PC-9 (cell line): Measurements from ENCODE around the gene PVALB.

ENCODE experiments used
- EZH2 ChIP-seq: fragments of 200-600 bp; sonication (generic); IDR thresholded peaks from 2 replicates; pipeline ENCODE4 v1.8.0; 2017; ENCODE audit warnings: antibody characterized with exemption, low read depth
- TF ChIP-seq, protein P1 (sequence below): fragments of 200-600 bp; sonication (generic); conservative IDR thresholded peaks from 2 replicates; pipeline ENCODE4 v1.6.1; 2017; ENCODE audit warnings: mixed run types, antibody characterized with exemption, mild to moderate bottlenecking, moderate library complexity

DNA sequence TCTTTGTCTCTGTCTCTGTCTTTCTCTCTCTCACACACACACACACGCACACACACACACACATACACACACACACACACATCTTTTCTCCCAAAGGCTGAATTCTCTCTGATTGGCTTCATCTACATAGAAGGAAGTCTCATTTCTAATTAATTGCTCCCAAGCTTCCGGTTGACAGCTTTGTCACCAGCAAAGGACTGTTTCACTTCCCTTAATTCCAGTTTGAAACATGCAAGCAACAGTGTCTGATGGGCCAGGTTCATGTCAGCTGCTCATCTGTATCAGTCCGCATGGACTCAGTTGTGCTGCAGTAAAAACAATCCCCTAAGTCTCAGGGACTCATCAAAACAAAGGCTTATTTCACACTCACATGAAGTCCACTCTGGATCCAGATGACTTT lies 16.2 kb upstream of the PVALB start:
- TF ChIP-seq, protein P1, sequence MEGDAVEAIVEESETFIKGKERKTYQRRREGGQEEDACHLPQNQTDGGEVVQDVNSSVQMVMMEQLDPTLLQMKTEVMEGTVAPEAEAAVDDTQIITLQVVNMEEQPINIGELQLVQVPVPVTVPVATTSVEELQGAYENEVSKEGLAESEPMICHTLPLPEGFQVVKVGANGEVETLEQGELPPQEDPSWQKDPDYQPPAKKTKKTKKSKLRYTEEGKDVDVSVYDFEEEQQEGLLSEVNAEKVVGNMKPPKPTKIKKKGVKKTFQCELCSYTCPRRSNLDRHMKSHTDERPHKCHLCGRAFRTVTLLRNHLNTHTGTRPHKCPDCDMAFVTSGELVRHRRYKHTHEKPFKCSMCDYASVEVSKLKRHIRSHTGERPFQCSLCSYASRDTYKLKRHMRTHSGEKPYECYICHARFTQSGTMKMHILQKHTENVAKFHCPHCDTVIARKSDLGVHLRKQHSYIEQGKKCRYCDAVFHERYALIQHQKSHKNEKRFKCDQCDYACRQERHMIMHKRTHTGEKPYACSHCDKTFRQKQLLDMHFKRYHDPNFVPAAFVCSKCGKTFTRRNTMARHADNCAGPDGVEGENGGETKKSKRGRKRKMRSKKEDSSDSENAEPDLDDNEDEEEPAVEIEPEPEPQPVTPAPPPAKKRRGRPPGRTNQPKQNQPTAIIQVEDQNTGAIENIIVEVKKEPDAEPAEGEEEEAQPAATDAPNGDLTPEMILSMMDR: no peak
- no peak for TF ChIP-seq EZH2
